ENCODE measurements around the gene IFRD2. TPM values are rescaled to one million over a fixed set of nuclear protein-coding genes. Genes with fewer than 3 reads are reported as not detected.
A peak's percentile ranks its signal among the peaks of the same experiment; 100 is the strongest.

Gene IFRD2
- total and polyA plus RNA-seq, 9 of the 15 experiments (the other 6 are each of a cell fraction or from before 2014, with no cell fraction given) = 30.5 to 115 (median 52.8) TPM

- H3K9me1 ChIP-seq (ENCODE audit: control insufficient read depth, insufficient read depth, low read length) = no peaks in the 10 kb centered on the region
- peaks cover 4% of the 10 kb centered on the region; the same call in 1 of the 2 replicates for H3K9me3 ChIP-seq (replicated peaks; ENCODE audit: control insufficient read depth, insufficient read depth, low read depth, low read length)
- H3K27ac ChIP-seq (ENCODE audit: extremely low read depth, low read depth, low read length) = no peak overlapping the region
- H3K9ac ChIP-seq (ENCODE audit: insufficient read depth in 1 of 2, low read depth in 2 of 2, low read length in 2 of 2) = peak overlapping the region in 1 of 2 experiments; percentile 17; a peak in 1 of 4 replicates
- intact Hi-C loops (cut with micrococcal nuclease) (no loop called here), in situ Hi-C loops (cut with MboI) (no loop called here)
- DNase-seq (ENCODE audit: extremely low read depth in 1 of 4, low spot score in 3 of 4) = no peak
- no peaks in the 10 kb centered on the region; the same call in 2 of the 3 replicates for H3K79me2 ChIP-seq (ENCODE audit: control insufficient read depth, insufficient read depth, low read length)
- CTCF ChIA-PET (ENCODE audit: low intra/inter-chr PET ratio) = no interaction called here
- H2AFZ ChIP-seq (ENCODE audit: low read depth, low read length) = no peak overlapping the region
- H3K4me2 ChIP-seq (ENCODE audit: insufficient read depth, low read length) = no peak overlapping the region
- WGBS (ENCODE audit: insufficient coverage, low coverage, missing lambda C conversion rate) = 93% methylated on average over 6 of the region's 9 CpGs
- no peak for FAIRE-seq
- POLR2A ChIA-PET = no interaction called here
- H3K27me3 ChIP-seq (ENCODE audit: control insufficient read depth in 2 of 2, insufficient read depth in 2 of 2, low read length in 2 of 2) = no peaks in the 10 kb centered on the region
- peaks cover 30% of the 10 kb centered on the region; the same call in 2 of the 3 replicates for H3K36me3 ChIP-seq (ENCODE audit: control insufficient read depth, insufficient read depth, low read length)
- no peaks in the 10 kb centered on the region for H4K20me1 ChIP-seq (replicated peaks; ENCODE audit: control insufficient read depth, insufficient read depth, low read length)
- peaks cover 0 to 31% of the 10 kb centered on the region in 2 experiments; a peak in 2 of 5 replicates for H3K4me1 ChIP-seq (replicated peaks in 1 of 2; ENCODE audit: control insufficient read depth in 2 of 2, insufficient read depth in 2 of 2, low read length in 2 of 2)
- no peak overlapping the region for H3K4me3 ChIP-seq
- BruUV-seq (replicated peaks) = no TSS peak
- no peak for ATAC-seq
- TF ChIP-seq ZNF778 (CRISPR knock-in tag; IDR thresholded peaks at IDR 0.05) = no peak
- no peak for TF ChIP-seq ZNF239 (CRISPR knock-in tag; IDR thresholded peaks at IDR 0.05)
- TF ChIP-seq SRSF1 (IDR thresholded peaks at IDR 0.05; ENCODE audit: low read depth, low read length) = no peak
- TF ChIP-seq MYC (IDR thresholded peaks at IDR 0.05; ENCODE audit: low read depth, low read length) = no peak
- no peak for TF ChIP-seq MYC (CRISPR knock-in tag; IDR thresholded peaks at IDR 0.05; ENCODE audit: borderline replicate concordance, low read depth)
- TF ChIP-seq CHD7 (IDR thresholded peaks at IDR 0.05; ENCODE audit: low read depth, low read length) = no peak
- no peak for TF ChIP-seq ZNF586 (CRISPR knock-in tag; conservative IDR thresholded peaks at IDR 0.05)
- no peak for TF ChIP-seq ZNF146 (CRISPR knock-in tag; IDR thresholded peaks at IDR 0.05; ENCODE audit: unreplicated experiment)
- TF ChIP-seq ZKSCAN8 (CRISPR knock-in tag; IDR thresholded peaks at IDR 0.05) = no peak
- no peak for TF ChIP-seq PTTG1 (tag; IDR thresholded peaks at IDR 0.05; ENCODE audit: low read depth)
- TF ChIP-seq COPS2 (conservative IDR thresholded peaks at IDR 0.05) = no peak
Measured at GRCh38 chr3:50255251-50255615, 37.0 kb downstream of the IFRD2 start.
